K562 (cell line): ENCODE results near the gene SLC32A1. TPM values are rescaled to one million over a fixed set of nuclear protein-coding genes. Genes with fewer than 3 reads are reported as not detected.

ENCODE experiments used
- ATAC-seq: fragments of 200-7000 bp; cut with Tn5 transposase; 3 replicates; pipeline ENCODE4 v1.9.1; 2020; ENCODE audit warnings: moderate library complexity
- BruUV-seq: library from RNA; stranded (reverse); fragments of 400-500 nt; replicated peaks from 2 replicates; lab custom pipeline; 2021; lab: Mats Ljungman, UMichigan
- CTCF ChIA-PET: fragments of 300-600 bp; formaldehyde crosslinking; extraction: SDS; loops from one replicate; lab custom pipeline; 2021; ENCODE audit warnings: low intra/inter-chr PET ratio; lab: Yijun Ruan, JAX
- POLR2A ChIA-PET: fragments of 300-600, 350-650 bp; sonication (Branson Sonifier 250); formaldehyde crosslinking; extraction: SDS; loops from one replicate; lab custom pipeline; 2021; ENCODE audit warnings: antibody characterized with exemption, inconsistent platforms; lab: Yijun Ruan, JAX
- DNase-seq, 4 experiments: peaks; one replicate each; pipeline versions ENCODE4 v3.0.0 to v3.0.0-alpha.2; 2011 to 2018; ENCODE audit warnings: low spot score in 3 of 4, mixed read lengths in 3 of 4; ENCODE audit errors: extremely low read depth in 1 of 4
- FAIRE-seq: peaks from 2 replicates; lab custom pipeline; 2011; peaks lifted over from hg19 to GRCh38; lab: Jason Lieb, UNC
- H2AFZ ChIP-seq: 2 replicates; pipeline ENCODE4 v1.6.0; 2011; ENCODE audit warnings: low read depth, low read length, control low read depth, inconsistent platforms
- H3K27ac ChIP-seq: fragments of 200-600 bp; 3 replicates; pipeline ENCODE4 v1.8.0; 2011; ENCODE audit warnings: low read depth, mild to moderate bottlenecking, control low read depth, inconsistent platforms, low read length, moderate library complexity, mixed read lengths; ENCODE audit errors: extremely low read depth
- H3K27me3 ChIP-seq, 2 experiments: fragments of 300-600 bp in 1 of 2; 2 replicates in 1 of 2; 3 replicates in 1 of 2; pipeline versions ENCODE4 v1.6.0 to v1.8.0; 2011; ENCODE audit warnings: inconsistent platforms in 2 of 2, low read length in 2 of 2, mild to moderate bottlenecking in 1 of 2, mixed read lengths in 1 of 2, moderate library complexity in 1 of 2; ENCODE audit not compliant: control insufficient read depth in 2 of 2, insufficient read depth in 2 of 2
- H3K36me3 ChIP-seq: fragments of 300-600 bp; 3 replicates; pipeline ENCODE4 v1.8.0; 2011; ENCODE audit warnings: mild to moderate bottlenecking, low read length, inconsistent platforms; ENCODE audit not compliant: control insufficient read depth, insufficient read depth
- H3K4me1 ChIP-seq, 2 experiments: fragments of 200-600 bp in 1 of 2; replicated peaks in 1 of 2; 2 replicates in 1 of 2; 3 replicates in 1 of 2; pipeline versions ENCODE4 v1.5.1 to v1.8.0; 2011; ENCODE audit warnings: inconsistent platforms in 2 of 2, low read length in 2 of 2, mild to moderate bottlenecking in 1 of 2, mixed read lengths in 1 of 2, moderate library complexity in 1 of 2; ENCODE audit not compliant: control insufficient read depth in 2 of 2, insufficient read depth in 2 of 2
- H3K4me2 ChIP-seq: 2 replicates; pipeline ENCODE4 v1.6.1; 2011; ENCODE audit warnings: low read length, control low read depth, inconsistent platforms, mixed read lengths; ENCODE audit not compliant: insufficient read depth
- H3K4me3 ChIP-seq: fragments of 200-600 bp; sonication (generic), shearing (Covaris generic); 2 replicates; pipeline ENCODE4 v1.5.1; 2016; ENCODE audit warnings: control low read depth, inconsistent platforms
- H3K79me2 ChIP-seq: fragments of 200-600 bp; 3 replicates; pipeline ENCODE4 v1.8.0; 2011; ENCODE audit warnings: low read length, inconsistent platforms; ENCODE audit not compliant: control insufficient read depth, insufficient read depth
- H3K9ac ChIP-seq, 2 experiments: 2 replicates each; pipeline versions ENCODE4 v1.6.0 to v1.6.1; 2011; ENCODE audit warnings: low read depth in 2 of 2, low read length in 2 of 2, control low read depth in 1 of 2, inconsistent platforms in 1 of 2, mild to moderate bottlenecking in 1 of 2, mixed read lengths in 1 of 2; ENCODE audit not compliant: insufficient read depth in 1 of 2
- H3K9me1 ChIP-seq: one replicate; pipeline ENCODE4 v1.6.0; 2011; ENCODE audit warnings: inconsistent platforms, mild to moderate bottlenecking, low read length, moderate library complexity; ENCODE audit not compliant: control insufficient read depth, insufficient read depth
- H3K9me3 ChIP-seq: replicated peaks from 2 replicates; pipeline ENCODE4 v1.5.1; 2011; ENCODE audit warnings: low read depth, low read length, inconsistent platforms; ENCODE audit not compliant: control insufficient read depth, insufficient read depth
- H4K20me1 ChIP-seq: replicated peaks from 2 replicates; pipeline ENCODE4 v1.6.1; 2011; ENCODE audit warnings: low read length, inconsistent platforms, mixed read lengths; ENCODE audit not compliant: control insufficient read depth, insufficient read depth
- BDP1 ChIP-seq: IDR thresholded peaks from 3 replicates; pipeline ENCODE4 v1.6.1; 2011; ENCODE audit not compliant: insufficient read length, insufficient read depth
- KLF1 ChIP-seq: fragments of 450-650 bp; IDR thresholded peaks from 2 replicates; pipeline ENCODE4 v1.6.1; 2016; ENCODE audit warnings: missing genetic modification characterization, missing compliant biosample characterization
- KLF16 ChIP-seq: IDR thresholded peaks from 2 replicates; pipeline ENCODE4 v1.6.1; 2016; ENCODE audit warnings: antibody characterized with exemption
- NR2C1 ChIP-seq, 2 experiments: fragments of 450-650 bp; IDR thresholded peaks; 2 replicates each; pipeline ENCODE4 v1.6.1; 2017; ENCODE audit warnings: mild to moderate bottlenecking in 2 of 2, antibody characterized with exemption in 1 of 2, inconsistent platforms in 1 of 2, missing compliant biosample characterization in 1 of 2, missing genetic modification characterization in 1 of 2
- NRF1 ChIP-seq, 2 experiments: fragments of 450-650 bp; IDR thresholded peaks in 1 of 2; conservative IDR thresholded peaks in 1 of 2; 2 replicates each; pipeline ENCODE4 v1.6.1; 2014; ENCODE audit warnings: mild to moderate bottlenecking in 2 of 2
- PML ChIP-seq: IDR thresholded peaks from 2 replicates; pipeline ENCODE4 v1.6.1; 2012; ENCODE audit warnings: low read length, inconsistent platforms
- ZKSCAN3 ChIP-seq: fragments of 250-450 bp; sonication (Bioruptor Pico); IDR thresholded peaks from 2 replicates; pipeline ENCODE4 v1.4.0; 2020
- ZNF511 ChIP-seq: sonication (generic); formaldehyde crosslinking; IDR thresholded peaks from 2 replicates; pipeline ENCODE4 v1.8.0; 2022; ENCODE audit warnings: mild to moderate bottlenecking, missing genetic modification reagents
- WGBS: fragments of 100-300 bp; shearing (Covaris generic); methylation state at CpG from one replicate; pipeline ENCODE4 v1.1.6; 2016; ENCODE audit warnings: low coverage, mixed read lengths; ENCODE audit not compliant: insufficient coverage; ENCODE audit errors: missing lambda C conversion rate; 5-methylcytosine and 5-hydroxymethylcytosine counted together
- in situ Hi-C: fragments of 300-500 bp; cut with MboI; formaldehyde crosslinking; loops from 4 replicates; pipeline ENCODE4 v1.15.0; 2018; ENCODE audit warnings: inconsistent platforms, mixed read lengths
- intact Hi-C: fragments of 100-400 bp; cut with micrococcal nuclease; formaldehyde crosslinking; loops from 2 replicates; pipeline ENCODE4 v1.14.2; 2022
- polyA plus RNA-seq, 8 experiments: library from polyadenylated mRNA; depleted of rRNA in 4 of 8; stranded (reverse) in 5 of 8; unstranded in 3 of 8; fragments of >200 nt; fragmentation: Nextera tagmentation in 2 of 8; fragmentation: Illumina TruSeq in 1 of 8; extraction: Ambion mirVana in 2 of 8; extraction: Trizol in 1 of 8; gene quantifications; 2 replicates each; pipeline versions ENCODE4 v1.2.1 to v1.2.3, GENCODE V29; 2011 to 2014; ENCODE audit warnings: inconsistent platforms in 1 of 8, missing spikeins in 1 of 8
- small RNA-seq: library from RNA; depleted of rRNA; stranded (forward); fragments of <200 nt; gene quantifications from one replicate; pipeline ENCODE3, GENCODE V24; 2014
- total RNA-seq, 7 experiments: library from RNA; depleted of rRNA in 6 of 7; stranded (reverse); fragments of >200 nt in 6 of 7; fragmentation: Illumina TruSeq in 2 of 7; extraction: Trizol in 2 of 7; gene quantifications; 2 replicates each; pipeline versions ENCODE4 v1.2.1 to v1.2.3, GENCODE V29; 2011 to 2021; ENCODE audit warnings: low replicate concordance in 1 of 7
- TF ChIP-seq, protein P1 (sequence below): sonication (generic); IDR thresholded peaks from 2 replicates; pipeline ENCODE4 v1.6.1; 2016

SLC32A1 gene
- total and polyA plus RNA-seq, 9 of the 15 experiments (the other 6 are each of a cell fraction or from before 2014, with no cell fraction given), result not detected

DNA sequence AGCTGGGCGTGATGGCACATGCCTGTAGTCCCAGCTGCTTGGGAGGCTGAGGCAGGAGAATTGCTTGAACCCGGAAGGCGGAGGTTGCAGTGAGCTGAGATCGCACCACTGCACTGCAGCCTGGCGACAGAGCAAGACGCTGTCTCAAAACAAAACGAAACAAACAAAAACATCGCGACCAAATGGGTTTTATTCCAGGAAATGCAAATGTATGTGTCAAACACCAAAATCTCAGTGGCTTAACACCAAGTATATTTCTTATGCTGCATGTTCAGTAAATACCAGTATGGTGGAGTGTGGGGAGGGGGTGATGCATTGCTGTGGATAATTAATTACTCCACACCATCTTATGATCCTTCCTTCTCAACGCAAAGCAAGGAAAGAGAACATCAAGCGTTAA is 52.1 kb downstream of the SLC32A1 start:
- H3K27ac ChIP-seq, result no peak overlapping the region
- H4K20me1 ChIP-seq, result no peaks in the 10 kb centered on the region
- H3K9me3 ChIP-seq, result no peaks in the 10 kb centered on the region
- no peaks in the 10 kb centered on the region; a peak in 1 of 5 replicates for H3K4me1 ChIP-seq
- BruUV-seq, result no TSS peak
- DNase-seq (no peak), ATAC-seq (no peak), FAIRE-seq (no peak)
- peaks cover 27% of the 10 kb centered on the region; the same call in 2 of the 3 replicates for H3K36me3 ChIP-seq
- intact Hi-C loops, result no loop called here
- no peak overlapping the region for H3K9ac ChIP-seq
- no peak overlapping the region for H2AFZ ChIP-seq
- 93% methylated on average over 6 of the region's 11 CpGs for WGBS
- H3K4me3 ChIP-seq, result no peak overlapping the region
- ChIA-PET POLR2A (no interaction called here), CTCF (no interaction called here)
- no peaks in the 10 kb centered on the region for H3K27me3 ChIP-seq
- no peaks in the 10 kb centered on the region for H3K9me1 ChIP-seq
- no peak overlapping the region for H3K4me2 ChIP-seq
- no peak for TF ChIP-seq NR2C1 (IDR thresholded peaks at IDR 0.05)
- no peak for TF ChIP-seq NR2C1 (tag; IDR thresholded peaks at IDR 0.05)
- TF ChIP-seq, protein P1, sequence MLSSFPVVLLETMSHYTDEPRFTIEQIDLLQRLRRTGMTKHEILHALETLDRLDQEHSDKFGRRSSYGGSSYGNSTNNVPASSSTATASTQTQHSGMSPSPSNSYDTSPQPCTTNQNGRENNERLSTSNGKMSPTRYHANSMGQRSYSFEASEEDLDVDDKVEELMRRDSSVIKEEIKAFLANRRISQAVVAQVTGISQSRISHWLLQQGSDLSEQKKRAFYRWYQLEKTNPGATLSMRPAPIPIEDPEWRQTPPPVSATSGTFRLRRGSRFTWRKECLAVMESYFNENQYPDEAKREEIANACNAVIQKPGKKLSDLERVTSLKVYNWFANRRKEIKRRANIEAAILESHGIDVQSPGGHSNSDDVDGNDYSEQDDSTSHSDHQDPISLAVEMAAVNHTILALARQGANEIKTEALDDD, result no peak
- no peak for TF ChIP-seq KLF16
- no peak for TF ChIP-seq ZKSCAN3
- TF ChIP-seq NRF1 (conservative IDR thresholded peaks at IDR 0.05 in 1 of 2, IDR thresholded peaks at IDR 0.05 in 1 of 2), result no peak
- TF ChIP-seq KLF1, result no peak
- no peak for TF ChIP-seq PML
- TF ChIP-seq ZNF511 (CRISPR knock-in tag), result no peak
- TF ChIP-seq BDP1, result no peak
- in situ Hi-C loops, result no loop called here
- no peaks in the 10 kb centered on the region for H3K79me2 ChIP-seq

Small RNA genes lying within 50 kb of the gene (small RNA-seq; reads per million reads assigned to genes)
- gene RF00017, result not detected

Other genes starting within 250 kb of the SLC32A1 start
- not detected in 2 replicates for gene ADIG, start 143.3 kb upstream of the SLC32A1 start, total RNA-seq (2014; rRNA removed)
- not detected in 2 replicates for gene ADIG, start 143.3 kb upstream of the SLC32A1 start, total RNA-seq (2014; rRNA removed; fragmentation: Illumina TruSeq; extraction: Trizol)
- gene ADIG, start 143.3 kb upstream of the SLC32A1 start, total RNA-seq (2015; rRNA removed; fragmentation: Illumina TruSeq; extraction: Trizol), result not detected in 2 replicates
- gene ADIG, start 143.3 kb upstream of the SLC32A1 start, total RNA-seq (2021), result not detected in 2 replicates
- not detected in 2 replicates for gene ADIG, start 143.3 kb upstream of the SLC32A1 start, polyA plus RNA-seq (2011; rRNA removed)
- gene ADIG, start 143.3 kb upstream of the SLC32A1 start, polyA plus RNA-seq (2014; fragmentation: Illumina TruSeq; extraction: Trizol), result not detected in 2 replicates
- not detected for gene ADIG, start 143.3 kb upstream of the SLC32A1 start, polyA plus RNA-seq (2014; fragmentation: Nextera tagmentation; extraction: Ambion mirVana)
- not detected in 2 replicates for gene ADIG, start 143.3 kb upstream of the SLC32A1 start, polyA plus RNA-seq (2014; rRNA removed)
- gene ARHGAP40, start 122.7 kb upstream of the SLC32A1 start, total RNA-seq (2014; rRNA removed), result not detected in 2 replicates
- gene ARHGAP40, start 122.7 kb upstream of the SLC32A1 start, total RNA-seq (2014; rRNA removed; fragmentation: Illumina TruSeq; extraction: Trizol), result not detected in 2 replicates
- not detected in 2 replicates for gene ARHGAP40, start 122.7 kb upstream of the SLC32A1 start, total RNA-seq (2015; rRNA removed; fragmentation: Illumina TruSeq; extraction: Trizol)
- gene ARHGAP40, start 122.7 kb upstream of the SLC32A1 start, total RNA-seq (2021), result not detected in 2 replicates
- gene ARHGAP40, start 122.7 kb upstream of the SLC32A1 start, polyA plus RNA-seq (2011; rRNA removed), result not detected in 2 replicates
- gene ARHGAP40, start 122.7 kb upstream of the SLC32A1 start, polyA plus RNA-seq (2014; fragmentation: Illumina TruSeq; extraction: Trizol), result not detected in 2 replicates
- not detected for gene ARHGAP40, start 122.7 kb upstream of the SLC32A1 start, polyA plus RNA-seq (2014; fragmentation: Nextera tagmentation; extraction: Ambion mirVana)
- not detected in 2 replicates for gene ARHGAP40, start 122.7 kb upstream of the SLC32A1 start, polyA plus RNA-seq (2014; rRNA removed)
- 14.0 and 14.5 TPM in 2 replicates for gene ACTR5, start 24.0 kb downstream of the SLC32A1 start, total RNA-seq (2014; rRNA removed)
- 9.5 and 10.0 TPM in 2 replicates for gene ACTR5, start 24.0 kb downstream of the SLC32A1 start, total RNA-seq (2014; rRNA removed; fragmentation: Illumina TruSeq; extraction: Trizol)
- gene ACTR5, start 24.0 kb downstream of the SLC32A1 start, total RNA-seq (2015; rRNA removed; fragmentation: Illumina TruSeq; extraction: Trizol), result 11.4 and 12.0 TPM in 2 replicates
- gene ACTR5, start 24.0 kb downstream of the SLC32A1 start, total RNA-seq (2021), result 13.5 and 14.8 TPM in 2 replicates
- 18.3 and 18.8 TPM in 2 replicates for gene ACTR5, start 24.0 kb downstream of the SLC32A1 start, polyA plus RNA-seq (2011; rRNA removed)
- 10.2 and 12.9 TPM in 2 replicates for gene ACTR5, start 24.0 kb downstream of the SLC32A1 start, polyA plus RNA-seq (2014; fragmentation: Illumina TruSeq; extraction: Trizol)
- 1 to 10 TPM in 1 of 2 experiments, under 1 TPM in 1; 0.93 to 1.8 TPM for gene ACTR5, start 24.0 kb downstream of the SLC32A1 start, polyA plus RNA-seq (2014; fragmentation: Nextera tagmentation; extraction: Ambion mirVana)
- 17.7 and 17.9 TPM in 2 replicates for gene ACTR5, start 24.0 kb downstream of the SLC32A1 start, polyA plus RNA-seq (2014; rRNA removed)
- gene PPP1R16B, start 81.2 kb downstream of the SLC32A1 start, total RNA-seq (2014; rRNA removed), result 7.5 and 10.4 TPM in 2 replicates
- gene PPP1R16B, start 81.2 kb downstream of the SLC32A1 start, total RNA-seq (2014; rRNA removed; fragmentation: Illumina TruSeq; extraction: Trizol), result 6.7 and 6.8 TPM in 2 replicates
- 6.7 TPM in 2 replicates for gene PPP1R16B, start 81.2 kb downstream of the SLC32A1 start, total RNA-seq (2015; rRNA removed; fragmentation: Illumina TruSeq; extraction: Trizol)
- 9.4 and 11.5 TPM in 2 replicates for gene PPP1R16B, start 81.2 kb downstream of the SLC32A1 start, total RNA-seq (2021)
- 6.8 and 7.1 TPM in 2 replicates for gene PPP1R16B, start 81.2 kb downstream of the SLC32A1 start, polyA plus RNA-seq (2011; rRNA removed)
- gene PPP1R16B, start 81.2 kb downstream of the SLC32A1 start, polyA plus RNA-seq (2014; fragmentation: Illumina TruSeq; extraction: Trizol), result 7.9 and 8.9 TPM in 2 replicates
- 1 to 10 TPM; 1.5 to 2.3 TPM for gene PPP1R16B, start 81.2 kb downstream of the SLC32A1 start, polyA plus RNA-seq (2014; fragmentation: Nextera tagmentation; extraction: Ambion mirVana)
- gene PPP1R16B, start 81.2 kb downstream of the SLC32A1 start, polyA plus RNA-seq (2014; rRNA removed), result 6.2 and 6.5 TPM in 2 replicates
- gene FAM83D, start 201.9 kb downstream of the SLC32A1 start, total RNA-seq (2014; rRNA removed), result 43.5 and 64.6 TPM in 2 replicates
- 46.0 and 47.2 TPM in 2 replicates for gene FAM83D, start 201.9 kb downstream of the SLC32A1 start, total RNA-seq (2014; rRNA removed; fragmentation: Illumina TruSeq; extraction: Trizol)
- 38.6 TPM in 2 replicates for gene FAM83D, start 201.9 kb downstream of the SLC32A1 start, total RNA-seq (2015; rRNA removed; fragmentation: Illumina TruSeq; extraction: Trizol)
- gene FAM83D, start 201.9 kb downstream of the SLC32A1 start, total RNA-seq (2021), result 51.9 and 55.6 TPM in 2 replicates
- 66.1 and 79.6 TPM in 2 replicates for gene FAM83D, start 201.9 kb downstream of the SLC32A1 start, polyA plus RNA-seq (2011; rRNA removed)
- 57.5 and 64.1 TPM in 2 replicates for gene FAM83D, start 201.9 kb downstream of the SLC32A1 start, polyA plus RNA-seq (2014; fragmentation: Illumina TruSeq; extraction: Trizol)
- gene FAM83D, start 201.9 kb downstream of the SLC32A1 start, polyA plus RNA-seq (2014; fragmentation: Nextera tagmentation; extraction: Ambion mirVana), result 1 to 10 TPM; 8.2 to 9.9 TPM
- gene FAM83D, start 201.9 kb downstream of the SLC32A1 start, polyA plus RNA-seq (2014; rRNA removed), result 35.6 and 56.1 TPM in 2 replicates
- 14.9 and 15.8 TPM in 2 replicates for gene DHX35, start 237.9 kb downstream of the SLC32A1 start, total RNA-seq (2014; rRNA removed)
- gene DHX35, start 237.9 kb downstream of the SLC32A1 start, total RNA-seq (2014; rRNA removed; fragmentation: Illumina TruSeq; extraction: Trizol), result 16.3 TPM in 2 replicates
- gene DHX35, start 237.9 kb downstream of the SLC32A1 start, total RNA-seq (2015; rRNA removed; fragmentation: Illumina TruSeq; extraction: Trizol), result 17.8 and 18.5 TPM in 2 replicates
- 14.7 and 16.9 TPM in 2 replicates for gene DHX35, start 237.9 kb downstream of the SLC32A1 start, total RNA-seq (2021)
- gene DHX35, start 237.9 kb downstream of the SLC32A1 start, polyA plus RNA-seq (2011; rRNA removed), result 25.6 and 27.5 TPM in 2 replicates
- 20.8 and 24.2 TPM in 2 replicates for gene DHX35, start 237.9 kb downstream of the SLC32A1 start, polyA plus RNA-seq (2014; fragmentation: Illumina TruSeq; extraction: Trizol)
- gene DHX35, start 237.9 kb downstream of the SLC32A1 start, polyA plus RNA-seq (2014; fragmentation: Nextera tagmentation; extraction: Ambion mirVana), result 10 to 100 TPM in 1 of 2 experiments, 1 to 10 TPM in 1; 6.5 to 12.0 TPM
- 18.2 and 23.6 TPM in 2 replicates for gene DHX35, start 237.9 kb downstream of the SLC32A1 start, polyA plus RNA-seq (2014; rRNA removed)